Right lung (tissue), 5 donors: ENCODE results near the gene ZNF146. TPM values are rescaled to one million over a fixed set of nuclear protein-coding genes. Genes with fewer than 3 reads are reported as not detected.
"Not testable (repeated sequence)": the region's sequence is repeated elsewhere in the genome, so short reads cannot be mapped to it uniquely, and the experiment has no call there.

Source experiments
- DNase-seq, 2 donors: peaks; one replicate each; pipeline ENCODE4 v3.0.0-alpha.2; 2013
- polyA plus RNA-seq, 5 donors: library from polyadenylated mRNA; unstranded; fragments of 120-200 nt; gene quantifications; one replicate each; pipeline versions ENCODE4 v1.2.1 to v1.2.3, GENCODE V29; 2013; ENCODE audit warnings: inconsistent platforms in 1 of 5, low replicate concordance in 1 of 5; ENCODE audit not compliant: insufficient read length in 5 of 5, insufficient read depth in 1 of 5

The ZNF146 gene
- polyA plus RNA-seq, 5 donors: 91.5 to 149 (median 129) TPM

DNA sequence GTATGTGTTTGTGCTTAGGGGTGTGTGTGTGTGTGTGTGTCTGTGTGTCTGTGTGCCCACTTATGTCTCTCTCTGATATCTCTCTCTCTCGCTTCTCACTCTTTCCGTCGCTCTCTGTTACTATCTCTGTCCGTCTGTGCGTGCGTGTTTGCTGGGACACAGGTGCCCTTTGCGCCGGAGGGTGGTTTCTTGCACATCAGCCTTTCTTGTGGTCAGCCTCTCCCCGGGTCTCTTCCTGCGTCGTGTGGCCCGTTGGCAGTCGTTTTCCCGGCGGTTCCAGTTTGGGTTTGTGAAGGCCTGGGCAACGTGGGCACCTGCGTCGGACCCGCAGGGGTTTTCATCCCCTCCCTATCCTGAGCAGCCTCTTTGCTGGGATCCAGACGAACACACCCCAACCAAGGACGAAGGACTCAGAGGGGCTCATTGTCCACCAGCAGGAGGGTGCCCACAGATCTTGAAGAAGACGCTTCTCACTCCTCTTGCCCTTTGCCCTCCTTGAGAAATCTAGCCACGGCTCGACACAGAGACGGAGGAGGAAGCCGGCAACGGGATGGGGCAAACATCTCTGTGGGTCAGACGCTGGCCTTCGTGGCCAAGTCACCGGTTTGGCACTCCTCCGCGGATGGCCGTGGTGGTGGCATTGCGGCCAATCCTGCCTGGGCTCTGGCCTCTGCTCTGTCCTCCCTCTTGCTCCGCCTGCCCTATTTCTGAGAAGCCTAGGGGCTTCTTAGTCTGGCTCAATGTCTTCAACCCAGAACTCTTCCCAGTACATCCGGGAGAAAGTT is 52.3 kb downstream of the ZNF146 start:
- DNase-seq: no peak

DNA sequence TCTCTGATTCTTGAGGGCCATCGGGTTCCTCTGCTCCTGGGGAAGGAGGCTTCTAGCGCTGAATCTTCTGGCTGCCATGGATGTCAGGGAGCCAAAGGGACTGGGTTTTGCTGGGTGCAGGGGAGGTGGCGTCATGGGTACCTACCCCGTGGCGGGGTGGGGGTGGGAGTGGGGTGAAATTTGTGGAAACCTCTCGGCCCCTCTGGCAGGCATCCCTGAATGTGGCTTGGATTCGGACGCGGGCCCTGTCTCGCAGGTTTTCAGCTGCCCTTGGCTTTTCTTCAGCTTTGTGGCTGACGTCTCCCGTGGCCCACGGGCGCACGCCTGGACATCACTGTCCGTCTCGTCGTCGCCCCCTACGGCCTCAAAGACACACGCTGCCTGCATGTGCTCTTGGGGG is 53.2 kb downstream of the ZNF146 start:
- not testable (repeated sequence) for DNase-seq

DNA sequence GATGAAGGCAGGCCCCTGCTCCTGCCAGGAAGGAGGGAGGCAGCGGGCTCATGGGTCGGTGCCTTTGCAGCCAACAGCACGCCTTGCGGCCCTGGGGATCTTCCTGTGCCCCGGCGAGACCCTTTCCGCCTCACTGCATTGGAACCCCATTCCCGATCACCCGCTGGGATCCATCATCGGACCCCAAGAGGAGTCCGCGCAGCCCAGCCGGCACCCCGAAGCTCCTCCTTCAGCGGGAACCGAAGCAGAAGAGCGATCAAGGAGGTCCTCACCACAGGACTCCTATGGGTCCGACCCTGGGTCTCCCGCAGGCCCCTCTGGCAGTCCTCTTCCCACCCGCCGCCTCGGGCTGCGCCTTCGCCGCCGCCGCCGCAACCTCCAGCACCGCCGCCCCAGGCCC is 53.7 kb downstream of the ZNF146 start:
- not testable (repeated sequence) for DNase-seq

DNA sequence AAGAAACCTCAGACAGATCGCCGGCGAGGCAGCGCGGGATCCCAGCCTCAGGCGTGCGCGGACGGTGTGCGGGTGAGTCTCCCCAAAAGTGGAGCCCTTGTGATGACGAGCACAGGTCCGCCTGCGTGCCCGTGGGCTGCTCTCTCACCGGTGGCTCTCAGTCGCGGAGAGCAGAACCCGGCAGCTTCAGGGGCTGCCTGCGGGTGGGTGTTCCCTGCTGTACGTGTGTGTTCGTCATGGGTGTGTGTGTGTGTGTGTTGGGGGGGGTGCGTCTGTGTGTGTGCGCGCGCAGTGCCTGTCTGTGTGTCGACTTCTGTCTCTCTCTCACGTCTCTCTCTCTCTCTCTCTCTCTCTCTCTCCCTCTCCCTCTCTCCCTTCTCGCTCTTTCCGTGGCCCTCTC is 54.4 kb downstream of the ZNF146 start:
- not testable (repeated sequence) for DNase-seq

Other genes with a start within 250 kb of the ZNF146 start
- 10 to 100 TPM in 4 of 5 donors, 1 to 10 TPM in 1; 9.1 to 15.0 (median 11.7) TPM for gene SDHAF1, start 219.9 kb upstream of the ZNF146 start, polyA plus RNA-seq
- 10 to 100 TPM in 2 of 5 donors, 1 to 10 TPM in 3; 6.4 to 10.9 (median 9.9) TPM for gene SYNE4, start 206.3 kb upstream of the ZNF146 start, polyA plus RNA-seq
- gene ALKBH6, start 200.9 kb upstream of the ZNF146 start, polyA plus RNA-seq: 10 to 100 TPM; 17.2 to 19.0 (median 18.4) TPM
- 10 to 100 TPM; 23.6 to 31.9 (median 25.6) TPM for gene CLIP3, start 182.2 kb upstream of the ZNF146 start, polyA plus RNA-seq
- 1 to 10 TPM; 4.2 to 9.0 (median 6.6) TPM for gene THAP8, start 160.8 kb upstream of the ZNF146 start, polyA plus RNA-seq
- 1 to 10 TPM; 4.3 to 6.0 (median 4.9) TPM for gene WDR62, start 160.2 kb upstream of the ZNF146 start, polyA plus RNA-seq
- under 1 TPM in 3 of 5 donors, not detected in 2; 0.15 to 0.27 (median 0.16) TPM for gene OVOL3, start 104.0 kb upstream of the ZNF146 start, polyA plus RNA-seq
- 10 to 100 TPM; 34.3 to 64.7 (median 36.4) TPM for gene POLR2I, start 100.2 kb upstream of the ZNF146 start, polyA plus RNA-seq
- gene TBCB, start 99.6 kb upstream of the ZNF146 start, polyA plus RNA-seq: 100 to 1,000 TPM in 4 of 5 donors, 10 to 100 TPM in 1; 96.1 to 147 (median 107) TPM
- 100 to 1,000 TPM; 470 to 696 (median 513) TPM for gene CAPNS1, start 75.0 kb upstream of the ZNF146 start, polyA plus RNA-seq
- gene COX7A1, start 62.7 kb upstream of the ZNF146 start, polyA plus RNA-seq: 10 to 100 TPM; 25.5 to 78.0 (median 37.3) TPM
- gene ZNF565, start 441 bp upstream of the ZNF146 start, polyA plus RNA-seq: 1 to 10 TPM; 5.4 to 7.6 (median 7.1) TPM
- gene ZFP14, start 164.1 kb downstream of the ZNF146 start, polyA plus RNA-seq: 10 to 100 TPM in 4 of 5 donors, 1 to 10 TPM in 1; 8.1 to 16.2 (median 12.8) TPM
- 10 to 100 TPM; 11.2 to 18.5 (median 12.3) TPM for gene ZFP82, start 203.5 kb downstream of the ZNF146 start, polyA plus RNA-seq